ENCODE measurements around the gene OIT3. TPM values are rescaled to one million over a fixed set of nuclear protein-coding genes. Genes with fewer than 3 reads are reported as not detected.

The OIT3 gene
- total RNA-seq, 1 donor from 2014 or later: not detected

Other genes with a start within 250 kb of the OIT3 start
- gene MCU, start 201.6 kb upstream of the OIT3 start, total RNA-seq: 11.3 TPM
- gene PLA2G12B, start 61.1 kb downstream of the OIT3 start, total RNA-seq: 0.73 TPM
- 79.2 TPM for gene P4HA1, start 203.1 kb downstream of the OIT3 start, total RNA-seq
- 4.1 TPM for gene NUDT13, start 216.7 kb downstream of the OIT3 start, total RNA-seq